ENCODE data around the gene CELA3A.
"Not testable (repeated sequence)": the region's sequence is repeated elsewhere in the genome, so short reads cannot be mapped to it uniquely, and the experiment has no call there.

CELA3A gene

GRCh38 chr1:22005261-22006149, 4.0 kb downstream of the CELA3A start:
- WGBS (ENCODE audit: insufficient coverage): 93% methylated on average over 16 of the region's 18 CpGs
- H3K4me3 ChIP-seq (ENCODE audit: control insufficient read depth in 1 of 7, extremely low read depth in 1 of 7, insufficient read depth in 4 of 7, low read depth in 2 of 7, low read length in 6 of 7); H3K9me3 ChIP-seq (ENCODE audit: control extremely low read depth in 1 of 5, control insufficient read depth in 4 of 5, insufficient read depth in 2 of 5, low read depth in 1 of 5, low read length in 4 of 5); H3K36me3 ChIP-seq (ENCODE audit: control insufficient read depth in 4 of 4, insufficient read depth in 4 of 4, low read length in 3 of 4); H3K4me1 ChIP-seq (ENCODE audit: control extremely low read depth in 1 of 4, control insufficient read depth in 4 of 4, insufficient read depth in 4 of 4, low read length in 3 of 4); H3K27ac ChIP-seq (ENCODE audit: insufficient read depth in 1 of 2, low read depth in 1 of 2, low read length in 2 of 2, poor library complexity in 1 of 2, severe bottlenecking in 2 of 2); POLR2A ChIA-PET; H3K27me3 ChIP-seq (replicated peaks in 2 of 5; ENCODE audit: control insufficient read depth in 4 of 5, insufficient read depth in 5 of 5, low read length in 4 of 5): not testable (repeated sequence)
- CTCF ChIA-PET: interaction anchor here (1.3 to 1.4 kb wide), 2 partner anchors 16 to 41 kb away, joined by 3 to 4 read pairs; no protein-coding TSS in a partner anchor
- DNase-seq: peak; percentile 47 to 51 (median 49)

GRCh38 chr1:22006736-22007135, 5.3 kb downstream of the CELA3A start:
- H3K4me1 ChIP-seq (ENCODE audit: control extremely low read depth in 1 of 4, control insufficient read depth in 4 of 4, insufficient read depth in 4 of 4, low read length in 3 of 4); H3K9me3 ChIP-seq (ENCODE audit: control extremely low read depth in 1 of 5, control insufficient read depth in 4 of 5, insufficient read depth in 2 of 5, low read depth in 1 of 5, low read length in 4 of 5); H3K4me3 ChIP-seq (ENCODE audit: control insufficient read depth in 1 of 7, extremely low read depth in 1 of 7, insufficient read depth in 4 of 7, low read depth in 2 of 7, low read length in 6 of 7); DNase-seq; H3K27me3 ChIP-seq (replicated peaks in 2 of 5; ENCODE audit: control insufficient read depth in 4 of 5, insufficient read depth in 5 of 5, low read length in 4 of 5); H3K27ac ChIP-seq (ENCODE audit: insufficient read depth in 1 of 2, low read depth in 1 of 2, low read length in 2 of 2, poor library complexity in 1 of 2, severe bottlenecking in 2 of 2); POLR2A ChIA-PET; H3K36me3 ChIP-seq (ENCODE audit: control insufficient read depth in 4 of 4, insufficient read depth in 4 of 4, low read length in 3 of 4): not testable (repeated sequence)
- 0% methylated on average over 1 of the region's 13 CpGs for WGBS (ENCODE audit: insufficient coverage)
- CTCF ChIA-PET: interaction anchor here (1.3 to 1.4 kb wide), 2 partner anchors 15 to 42 kb away, joined by 3 to 4 read pairs; no protein-coding TSS in a partner anchor

- CTCF ChIA-PET; POLR2A ChIA-PET; H3K4me1 ChIP-seq (ENCODE audit: control extremely low read depth in 1 of 4, control insufficient read depth in 4 of 4, insufficient read depth in 4 of 4, low read length in 3 of 4); H3K9me3 ChIP-seq (ENCODE audit: control extremely low read depth in 1 of 5, control insufficient read depth in 4 of 5, insufficient read depth in 2 of 5, low read depth in 1 of 5, low read length in 4 of 5); H3K27me3 ChIP-seq (replicated peaks in 2 of 5; ENCODE audit: control insufficient read depth in 4 of 5, insufficient read depth in 5 of 5, low read length in 4 of 5); DNase-seq; H3K36me3 ChIP-seq (ENCODE audit: control insufficient read depth in 4 of 4, insufficient read depth in 4 of 4, low read length in 3 of 4); H3K27ac ChIP-seq (ENCODE audit: insufficient read depth in 1 of 2, low read depth in 1 of 2, low read length in 2 of 2, poor library complexity in 1 of 2, severe bottlenecking in 2 of 2); H3K4me3 ChIP-seq (ENCODE audit: control insufficient read depth in 1 of 7, extremely low read depth in 1 of 7, insufficient read depth in 4 of 7, low read depth in 2 of 7, low read length in 6 of 7): not testable (repeated sequence)
- 90% methylated on average over 2 of the region's 10 CpGs for WGBS (ENCODE audit: insufficient coverage)
Observed at GRCh38 chr1:22007262-22007661, 5.8 kb downstream of the CELA3A start.

GRCh38 chr1:22009566-22009965, 8.1 kb downstream of the CELA3A start:
- DNase-seq, POLR2A ChIA-PET: not testable (repeated sequence)

GRCh38 chr1:22012752-22013151, 11.3 kb downstream of the CELA3A start:
- DNase-seq; CTCF ChIA-PET; H3K36me3 ChIP-seq (ENCODE audit: control insufficient read depth in 4 of 4, insufficient read depth in 4 of 4, low read length in 3 of 4); H3K4me1 ChIP-seq (ENCODE audit: control extremely low read depth in 1 of 4, control insufficient read depth in 4 of 4, insufficient read depth in 4 of 4, low read length in 3 of 4); H3K27ac ChIP-seq (ENCODE audit: insufficient read depth in 1 of 2, low read depth in 1 of 2, low read length in 2 of 2, poor library complexity in 1 of 2, severe bottlenecking in 2 of 2); H3K9me3 ChIP-seq (ENCODE audit: control extremely low read depth in 1 of 5, control insufficient read depth in 4 of 5, insufficient read depth in 2 of 5, low read depth in 1 of 5, low read length in 4 of 5); H3K4me3 ChIP-seq (ENCODE audit: control insufficient read depth in 1 of 7, extremely low read depth in 1 of 7, insufficient read depth in 4 of 7, low read depth in 2 of 7, low read length in 6 of 7); H3K27me3 ChIP-seq (replicated peaks in 2 of 5; ENCODE audit: control insufficient read depth in 4 of 5, insufficient read depth in 5 of 5, low read length in 4 of 5); POLR2A ChIA-PET: not testable (repeated sequence)
- 80% methylated on average over 1 of the region's 4 CpGs for WGBS (ENCODE audit: insufficient coverage)

More at GRCh38 chr1:22009566-22009965, 8.1 kb downstream of the CELA3A start:
- H3K27me3 ChIP-seq (replicated peaks in 2 of 5; ENCODE audit: control insufficient read depth in 4 of 5, insufficient read depth in 5 of 5, low read length in 4 of 5); H3K4me1 ChIP-seq (ENCODE audit: control extremely low read depth in 1 of 4, control insufficient read depth in 4 of 4, insufficient read depth in 4 of 4, low read length in 3 of 4); H3K9me3 ChIP-seq (ENCODE audit: control extremely low read depth in 1 of 5, control insufficient read depth in 4 of 5, insufficient read depth in 2 of 5, low read depth in 1 of 5, low read length in 4 of 5); H3K4me3 ChIP-seq (ENCODE audit: control insufficient read depth in 1 of 7, extremely low read depth in 1 of 7, insufficient read depth in 4 of 7, low read depth in 2 of 7, low read length in 6 of 7); H3K27ac ChIP-seq (ENCODE audit: insufficient read depth in 1 of 2, low read depth in 1 of 2, low read length in 2 of 2, poor library complexity in 1 of 2, severe bottlenecking in 2 of 2); H3K36me3 ChIP-seq (ENCODE audit: control insufficient read depth in 4 of 4, insufficient read depth in 4 of 4, low read length in 3 of 4); CTCF ChIA-PET: not testable (repeated sequence)
- 97% methylated on average over 3 of the region's 11 CpGs for WGBS (ENCODE audit: insufficient coverage)

- H3K27me3 ChIP-seq (replicated peaks in 2 of 5; ENCODE audit: control insufficient read depth in 4 of 5, insufficient read depth in 5 of 5, low read length in 4 of 5); H3K36me3 ChIP-seq (ENCODE audit: control insufficient read depth in 4 of 4, insufficient read depth in 4 of 4, low read length in 3 of 4); DNase-seq; H3K4me3 ChIP-seq (ENCODE audit: control insufficient read depth in 1 of 7, extremely low read depth in 1 of 7, insufficient read depth in 4 of 7, low read depth in 2 of 7, low read length in 6 of 7); H3K9me3 ChIP-seq (ENCODE audit: control extremely low read depth in 1 of 5, control insufficient read depth in 4 of 5, insufficient read depth in 2 of 5, low read depth in 1 of 5, low read length in 4 of 5); H3K27ac ChIP-seq (ENCODE audit: insufficient read depth in 1 of 2, low read depth in 1 of 2, low read length in 2 of 2, poor library complexity in 1 of 2, severe bottlenecking in 2 of 2); POLR2A ChIA-PET: not testable (repeated sequence)
- WGBS (ENCODE audit: insufficient coverage): 100% methylated on average over 5 of the region's 13 CpGs
- peaks cover 4 to 22% (median 14%) of the 10 kb centered on the region in 4 experiments for H3K4me1 ChIP-seq (ENCODE audit: control extremely low read depth in 1 of 4, control insufficient read depth in 4 of 4, insufficient read depth in 4 of 4, low read length in 3 of 4)
- CTCF ChIA-PET: interaction anchor here (1.4 kb wide), 1 partner anchor 10 kb away, joined by 3 read pairs; no protein-coding TSS in a partner anchor
Observed at GRCh38 chr1:22014575-22015206, 13.2 kb downstream of the CELA3A start.

All from common myeloid progenitor, CD34-positive (primary cell).